Glutamatergic neuron (in vitro differentiated cells): ENCODE results near the gene LRRK1. TPM values are rescaled to one million over a fixed set of nuclear protein-coding genes. Genes with fewer than 3 reads are reported as not detected.

Experiments
- DNase-seq: peaks from one replicate; pipeline ENCODE4 v3.0.0; 2022
- H3K27ac Mint-ChIP-seq: one replicate; pipeline ENCODE4 v1.8.0; 2020; ENCODE audit warnings: mild to moderate bottlenecking, mixed read lengths, inconsistent platforms; ENCODE audit not compliant: unreplicated experiment
- H3K27me3 Mint-ChIP-seq: one replicate; pipeline ENCODE4 v1.8.0; 2020; ENCODE audit warnings: mild to moderate bottlenecking, moderate library complexity, mixed read lengths, inconsistent platforms; ENCODE audit not compliant: unreplicated experiment
- H3K36me3 Mint-ChIP-seq: one replicate; pipeline ENCODE4 v1.8.0; 2020; ENCODE audit warnings: mild to moderate bottlenecking, mixed read lengths, inconsistent platforms; ENCODE audit not compliant: unreplicated experiment
- H3K4me1 Mint-ChIP-seq: one replicate; pipeline ENCODE4 v1.8.0; 2020; ENCODE audit warnings: mild to moderate bottlenecking, low read depth, mixed read lengths, inconsistent platforms; ENCODE audit not compliant: unreplicated experiment
- H3K4me3 Mint-ChIP-seq: one replicate; pipeline ENCODE4 v1.8.0; 2020; ENCODE audit warnings: mild to moderate bottlenecking, mixed read lengths, inconsistent platforms; ENCODE audit not compliant: unreplicated experiment
- H3K9me3 Mint-ChIP-seq: one replicate; pipeline ENCODE4 v1.8.0; 2020; ENCODE audit warnings: mild to moderate bottlenecking, moderate library complexity, mixed read lengths, inconsistent platforms; ENCODE audit not compliant: unreplicated experiment
- total RNA-seq: library from RNA; stranded (reverse); fragmentation: NEBNext Ultra II Directional; extraction: Animal tissue kit (Norgen Biotek cat#: 25700); gene quantifications from one replicate; pipeline ENCODE4 v1.2.1, GENCODE V29; 2021; ENCODE audit not compliant: unreplicated experiment
- TF ChIP-seq, protein P1 (sequence below): fragments of 200-600 bp; sonication (generic); IDR thresholded peaks from one replicate; pipeline ENCODE4 v1.5.0; 2021; ENCODE audit not compliant: partially characterized antibody, unreplicated experiment

The LRRK1 gene
- total RNA-seq, 1 donor from 2014 or later, result 1.5 TPM

DNA sequence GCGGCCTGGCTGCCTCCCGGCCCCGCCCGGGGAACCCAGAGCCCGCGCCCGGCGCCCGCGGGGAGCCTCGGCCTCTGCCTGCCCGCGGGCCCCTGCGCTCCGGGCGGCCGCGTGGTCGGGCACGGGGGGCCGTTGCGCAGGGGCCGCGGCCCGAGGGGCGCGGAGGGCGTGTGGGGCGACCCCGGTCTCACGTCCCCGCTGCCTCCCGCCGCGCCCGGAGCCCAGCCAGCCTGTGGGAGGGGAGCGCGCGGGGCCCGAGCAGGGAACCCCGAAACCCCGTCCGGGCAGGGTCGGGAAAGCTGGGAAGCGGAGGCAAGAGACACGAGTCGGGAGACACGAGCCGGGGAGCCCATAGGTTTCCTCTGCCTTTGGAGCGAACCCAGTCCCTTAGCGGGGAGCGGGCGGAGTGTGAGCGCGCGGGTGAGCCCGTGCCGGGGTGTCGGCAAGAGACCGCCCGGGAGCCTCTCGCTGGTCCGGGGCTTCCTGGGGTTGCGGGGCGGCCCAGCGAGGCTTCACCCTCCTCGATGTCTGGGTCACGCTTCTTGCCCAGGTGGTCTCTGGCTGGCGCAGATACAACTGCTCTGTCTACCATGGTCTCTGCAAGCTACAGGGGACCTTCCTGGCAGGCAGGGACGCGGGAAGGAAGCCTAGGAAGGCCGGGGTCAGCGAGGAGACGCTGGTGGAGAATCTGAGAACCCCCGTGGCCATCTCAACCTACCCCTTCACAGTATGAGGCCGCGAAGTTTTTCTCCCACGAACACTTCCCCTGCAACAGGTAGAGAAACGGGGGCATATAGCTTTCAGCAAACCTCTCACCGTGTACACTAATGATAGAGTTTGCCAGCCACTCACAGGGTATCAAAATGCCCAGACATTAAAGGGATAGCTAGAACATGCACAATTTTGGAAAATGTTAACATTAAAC lies 586 bp downstream of the LRRK1 start:
- H3K9me3 Mint-ChIP-seq, result no peaks in the 10 kb centered on the region
- H3K4me3 Mint-ChIP-seq, result peak overlapping the region; percentile 67
- no peaks in the 10 kb centered on the region for H3K4me1 Mint-ChIP-seq
- TF ChIP-seq, protein P1, sequence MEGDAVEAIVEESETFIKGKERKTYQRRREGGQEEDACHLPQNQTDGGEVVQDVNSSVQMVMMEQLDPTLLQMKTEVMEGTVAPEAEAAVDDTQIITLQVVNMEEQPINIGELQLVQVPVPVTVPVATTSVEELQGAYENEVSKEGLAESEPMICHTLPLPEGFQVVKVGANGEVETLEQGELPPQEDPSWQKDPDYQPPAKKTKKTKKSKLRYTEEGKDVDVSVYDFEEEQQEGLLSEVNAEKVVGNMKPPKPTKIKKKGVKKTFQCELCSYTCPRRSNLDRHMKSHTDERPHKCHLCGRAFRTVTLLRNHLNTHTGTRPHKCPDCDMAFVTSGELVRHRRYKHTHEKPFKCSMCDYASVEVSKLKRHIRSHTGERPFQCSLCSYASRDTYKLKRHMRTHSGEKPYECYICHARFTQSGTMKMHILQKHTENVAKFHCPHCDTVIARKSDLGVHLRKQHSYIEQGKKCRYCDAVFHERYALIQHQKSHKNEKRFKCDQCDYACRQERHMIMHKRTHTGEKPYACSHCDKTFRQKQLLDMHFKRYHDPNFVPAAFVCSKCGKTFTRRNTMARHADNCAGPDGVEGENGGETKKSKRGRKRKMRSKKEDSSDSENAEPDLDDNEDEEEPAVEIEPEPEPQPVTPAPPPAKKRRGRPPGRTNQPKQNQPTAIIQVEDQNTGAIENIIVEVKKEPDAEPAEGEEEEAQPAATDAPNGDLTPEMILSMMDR, result no peak
- peaks cover 23% of the 10 kb centered on the region for H3K27me3 Mint-ChIP-seq
- DNase-seq, result no peak
- peaks cover 9% of the 10 kb centered on the region for H3K36me3 Mint-ChIP-seq
- no peak overlapping the region for H3K27ac Mint-ChIP-seq

DNA sequence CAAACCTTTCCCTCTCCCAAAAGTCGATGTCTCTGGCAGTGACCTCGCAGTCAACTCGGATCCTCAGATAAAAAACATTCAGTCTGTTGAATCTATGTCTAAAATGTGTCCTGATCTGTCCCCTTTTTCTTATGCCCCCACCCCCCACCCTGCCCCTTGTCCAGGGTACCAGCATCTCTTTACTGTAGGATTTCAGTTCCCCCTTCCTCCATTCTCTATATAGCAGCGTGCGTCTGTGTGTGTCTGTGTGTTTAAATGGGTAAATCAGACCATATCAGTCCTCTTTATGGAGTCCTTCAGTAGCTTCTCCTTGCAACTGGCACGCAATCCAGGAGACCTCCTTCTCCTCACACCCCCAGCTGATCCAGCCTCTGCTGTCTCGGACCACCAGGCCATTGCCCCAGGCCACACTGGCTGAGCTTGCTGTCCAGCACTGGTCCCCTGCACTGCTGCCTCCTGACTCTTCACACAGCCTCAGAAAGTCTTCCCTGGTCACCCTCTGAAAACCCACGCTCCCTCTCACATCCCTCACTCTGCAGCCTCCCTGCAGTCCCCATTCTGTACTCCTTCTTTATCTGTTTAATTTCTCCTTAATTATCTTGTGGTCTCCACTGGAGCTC lies 1.5 kb downstream of the LRRK1 start:
- no peaks in the 10 kb centered on the region for H3K4me1 Mint-ChIP-seq
- peaks cover 23% of the 10 kb centered on the region for H3K27me3 Mint-ChIP-seq
- TF ChIP-seq, protein P1, result no peak
- no peak for DNase-seq
- H3K27ac Mint-ChIP-seq, result no peak overlapping the region
- peaks cover 9% of the 10 kb centered on the region for H3K36me3 Mint-ChIP-seq
- no peaks in the 10 kb centered on the region for H3K9me3 Mint-ChIP-seq
- no peak overlapping the region for H3K4me3 Mint-ChIP-seq

- peaks cover 16% of the 10 kb centered on the region for H3K27me3 Mint-ChIP-seq
- H3K36me3 Mint-ChIP-seq, result peaks cover 6% of the 10 kb centered on the region
- TF ChIP-seq, protein P1, result no peak
- H3K9me3 Mint-ChIP-seq, result no peaks in the 10 kb centered on the region
- no peak overlapping the region for H3K4me3 Mint-ChIP-seq
- no peak for DNase-seq
- H3K4me1 Mint-ChIP-seq, result no peaks in the 10 kb centered on the region
- H3K27ac Mint-ChIP-seq, result no peak overlapping the region
Observed at GRCh38 chr15:100922192-100923040, 3.3 kb downstream of the LRRK1 start.

GRCh38 chr15:100923076-100923475 lies 3.9 kb downstream of the LRRK1 start:
- Mint-ChIP-seq H3K4me1 (no peaks in the 10 kb centered on the region), H3K27me3 (peaks cover 14% of the 10 kb centered on the region)
- TF ChIP-seq, protein P1, result no peak

More at GRCh38 chr15:100923076-100923475, 3.9 kb downstream of the LRRK1 start:
- Mint-ChIP-seq H3K4me3 (no peak overlapping the region), H3K27ac (no peak overlapping the region), H3K9me3 (no peaks in the 10 kb centered on the region), H3K36me3 (peaks cover 4% of the 10 kb centered on the region)
- no peak for DNase-seq
